Retina (tissue), 1 donor: ENCODE measurements around the gene CEACAM1.
"Not testable (repeated sequence)": the region's sequence is repeated elsewhere in the genome, so short reads cannot be mapped to it uniquely, and the experiment has no call there.

Source experiments
- DNase-seq: peaks from one replicate; pipeline ENCODE4 v3.0.0-alpha.2; 2016

Gene CEACAM1

DNA sequence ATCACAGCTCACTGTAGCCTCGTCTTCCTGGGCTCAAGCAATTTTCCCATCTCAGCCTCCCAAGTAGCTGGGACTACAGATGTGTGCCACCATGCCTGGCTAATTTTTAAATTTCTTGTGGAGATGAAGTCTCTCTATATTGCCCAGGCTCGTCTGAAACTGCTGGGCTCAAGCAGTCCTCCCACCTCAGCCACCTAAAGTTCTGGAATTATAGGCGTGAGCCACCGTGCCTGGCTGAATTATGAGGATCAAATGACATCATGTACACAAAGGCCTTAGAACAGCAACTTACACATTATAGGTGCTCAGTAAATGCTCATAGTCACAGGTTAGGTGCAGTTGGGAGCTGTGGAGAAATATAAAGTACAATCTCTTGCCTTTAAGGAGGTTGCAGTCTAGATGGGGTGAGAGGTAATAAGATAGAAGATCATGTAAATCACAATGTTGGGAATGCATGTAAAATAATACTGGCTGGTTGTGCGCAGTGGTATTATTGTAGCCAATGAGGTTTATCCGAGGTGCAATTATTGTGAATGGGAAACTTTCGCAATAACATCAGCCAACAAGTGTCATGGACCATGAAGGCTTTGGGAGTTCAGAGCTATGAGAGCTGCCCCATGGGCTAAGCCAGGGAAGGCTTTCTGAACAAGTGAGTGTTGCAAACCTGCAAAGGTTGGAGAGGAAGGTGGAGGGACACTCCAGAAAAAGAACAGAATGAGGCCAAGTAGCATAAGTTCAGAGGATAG lies 55.7 kb downstream of the CEACAM1 start:
- DNase-seq, result no peak

DNA sequence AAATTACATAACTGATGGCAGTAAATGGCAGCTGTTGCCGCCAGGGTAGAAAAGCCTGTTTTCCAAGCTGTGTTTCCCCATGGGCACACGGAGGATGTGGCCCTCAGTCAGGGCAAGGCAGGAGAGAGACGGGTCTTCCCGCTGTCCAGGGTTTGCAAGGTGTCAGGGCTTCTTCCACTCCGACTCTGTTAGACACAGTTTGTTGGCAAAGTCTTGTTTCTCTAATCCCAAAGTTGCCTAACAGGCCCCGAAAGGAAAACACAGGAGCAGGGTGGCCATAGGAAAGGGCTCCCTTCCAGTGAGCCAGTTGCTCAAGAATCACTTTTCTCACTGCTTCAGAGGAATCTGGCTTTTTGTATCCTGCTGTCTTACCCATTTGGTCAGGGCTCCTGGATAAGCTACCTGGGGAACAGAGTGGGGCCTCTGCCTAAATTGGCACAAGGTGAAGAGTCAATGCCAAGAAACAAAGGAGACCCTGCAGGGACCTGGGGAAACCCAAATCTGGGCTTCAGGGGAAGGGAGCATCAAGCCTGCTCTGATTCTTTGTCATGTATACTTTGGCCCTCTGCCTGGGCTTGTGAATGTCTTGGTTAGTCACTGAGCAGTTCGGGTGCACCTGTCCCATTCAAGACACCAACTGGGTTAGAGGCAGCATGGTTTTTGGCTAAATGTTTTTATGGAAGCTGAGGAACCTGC lies 56.6 kb downstream of the CEACAM1 start:
- DNase-seq, result no peak

DNA sequence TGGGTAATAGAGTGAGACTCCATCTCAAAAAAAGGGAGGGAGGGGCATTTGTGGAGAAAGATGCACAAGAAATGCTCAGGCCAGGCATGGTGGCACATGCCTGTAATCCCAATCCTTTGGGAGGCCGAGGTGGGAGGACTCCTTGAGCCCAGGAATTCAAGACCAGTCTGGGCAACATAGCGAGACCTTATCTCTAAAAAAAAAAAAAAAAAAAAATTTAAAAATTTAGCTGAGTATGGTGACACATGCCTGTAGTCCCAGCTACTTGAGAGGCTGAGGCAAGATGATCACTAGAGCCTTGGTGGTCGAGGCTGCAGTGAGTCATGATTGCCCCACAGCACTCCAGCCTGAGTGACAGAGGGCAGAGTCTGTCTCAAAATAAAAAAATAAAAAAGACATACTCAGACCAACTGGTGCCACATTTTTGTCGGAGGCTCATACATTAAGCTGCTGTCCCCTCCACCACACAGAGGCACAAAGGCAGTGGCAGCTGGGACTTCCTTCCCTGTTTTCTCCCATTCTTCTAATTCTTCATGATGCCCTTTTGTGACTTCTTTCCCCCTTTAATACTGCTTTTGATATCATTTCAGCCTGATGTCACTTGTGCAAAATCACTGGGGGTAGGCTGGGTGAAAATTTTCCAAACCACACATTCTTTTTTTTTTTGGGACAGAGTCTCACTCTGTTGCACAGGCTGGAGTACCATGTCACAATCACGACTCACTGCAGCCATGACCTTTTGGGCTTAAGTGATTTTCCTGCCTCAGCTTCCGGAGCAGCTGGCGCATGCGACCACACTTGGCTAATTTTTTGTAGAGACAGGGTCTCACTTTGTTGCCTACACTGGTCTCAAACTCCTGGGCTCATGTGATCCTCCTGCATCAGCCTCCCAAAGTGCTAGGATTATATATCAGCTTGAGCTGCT lies 58.7 kb downstream of the CEACAM1 start:
- DNase-seq, result no peak

DNA sequence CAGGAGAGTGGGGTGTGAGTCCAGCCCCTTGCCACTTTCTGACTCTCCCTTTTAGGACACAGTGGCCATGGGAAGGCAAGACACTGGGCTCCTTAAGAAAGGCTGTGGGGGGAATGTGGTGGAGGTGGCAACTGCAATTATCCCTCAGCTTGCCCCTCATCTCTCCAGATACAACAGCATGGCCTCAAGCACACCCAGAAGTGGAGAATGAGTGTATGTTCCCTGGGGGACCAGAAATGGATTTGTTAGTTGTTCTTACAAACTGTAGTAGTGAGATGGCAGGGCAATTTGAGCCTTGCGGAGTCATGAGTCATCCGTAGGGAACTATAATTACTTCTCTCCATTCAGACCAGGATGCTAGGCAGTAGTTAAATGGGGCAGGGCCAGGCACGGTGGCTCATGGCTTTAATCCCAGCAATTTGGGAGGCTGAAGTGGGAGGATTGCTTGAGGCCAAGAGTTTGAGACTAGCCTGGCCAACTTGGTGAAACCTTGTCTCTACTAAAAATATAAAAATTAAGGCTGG lies 59.9 kb downstream of the CEACAM1 start:
- no peak for DNase-seq

DNA sequence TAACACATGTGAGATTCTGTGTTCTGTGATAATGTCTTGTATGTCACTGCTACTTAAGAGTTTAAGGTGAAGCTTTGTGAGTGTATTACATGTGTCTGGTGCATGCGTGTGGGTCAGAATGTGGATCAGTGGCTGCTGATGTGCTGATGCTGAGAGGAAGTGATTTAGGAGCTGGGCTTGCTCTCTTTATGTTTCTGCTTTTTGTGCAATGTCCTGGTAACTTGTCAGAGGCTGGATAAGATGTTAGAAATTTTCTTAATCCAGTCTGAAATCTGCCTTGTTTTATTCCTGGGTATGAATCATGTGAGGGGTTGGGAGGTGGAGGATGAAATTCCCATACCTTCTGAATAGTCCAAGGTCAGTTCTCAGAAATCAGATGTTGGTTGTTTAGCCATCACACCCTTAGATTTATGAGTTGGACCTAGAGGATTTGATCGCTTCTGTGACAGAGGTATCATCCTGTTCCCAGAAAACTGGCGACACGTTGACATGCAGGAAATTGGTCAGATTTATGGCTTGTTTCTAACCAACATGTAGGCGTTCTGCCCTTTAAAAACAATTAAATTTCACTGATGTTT lies 61.0 kb downstream of the CEACAM1 start:
- no peak for DNase-seq

DNA sequence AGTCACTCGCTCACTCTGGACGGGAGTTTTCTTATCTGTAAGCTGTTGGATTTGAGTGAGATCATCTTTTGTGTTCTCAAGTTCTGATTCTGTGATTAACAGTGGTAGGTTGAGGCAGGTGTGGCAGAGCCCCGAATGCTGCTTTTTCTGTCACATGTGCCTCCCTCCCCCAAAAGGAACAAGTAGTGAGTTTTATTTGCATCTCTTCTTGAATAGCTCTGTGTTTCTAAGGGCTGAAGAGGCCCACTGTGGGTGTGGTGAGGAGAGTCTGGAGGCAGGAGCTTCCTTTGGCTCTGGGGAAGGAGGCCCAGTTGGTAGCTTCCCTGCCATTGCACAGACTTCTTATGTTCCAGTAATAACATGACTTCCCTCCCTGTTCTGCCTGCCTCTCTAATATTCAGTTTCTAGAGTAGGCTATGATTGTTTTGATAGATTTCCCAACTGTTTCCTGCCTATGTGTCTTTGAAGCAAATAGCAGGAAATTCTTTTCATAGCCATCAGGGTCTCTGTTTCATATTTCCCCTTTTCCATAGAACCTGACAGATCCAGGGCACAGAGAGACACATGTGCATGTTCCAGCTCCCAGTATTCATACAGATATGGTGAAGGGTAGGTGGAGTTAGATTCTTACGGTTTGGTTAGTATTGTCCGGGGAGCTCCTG lies 61.6 kb downstream of the CEACAM1 start:
- DNase-seq, result no peak

DNA sequence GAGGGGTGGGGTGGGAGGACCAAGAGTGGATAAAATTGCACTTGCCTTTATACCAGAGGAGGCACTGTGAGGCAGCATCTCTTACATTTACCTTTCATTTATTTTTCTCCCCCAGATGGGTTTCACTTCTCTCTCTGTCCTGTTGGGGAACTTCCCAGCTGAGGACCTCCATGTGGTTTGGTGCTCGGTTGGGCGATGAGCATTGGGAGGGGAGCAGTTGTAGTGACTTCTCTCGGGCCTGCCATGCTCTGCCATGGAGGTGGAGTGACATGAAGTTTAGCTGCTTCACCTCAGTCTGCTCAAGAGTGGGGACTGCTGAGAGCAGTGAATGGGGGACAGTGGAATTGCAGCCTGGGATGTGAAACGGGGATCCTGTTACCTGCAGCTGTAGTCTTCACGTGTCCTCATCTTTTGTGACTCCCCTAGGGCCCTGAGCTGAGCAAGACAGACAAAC lies 62.4 kb downstream of the CEACAM1 start:
- no peak for DNase-seq

DNA sequence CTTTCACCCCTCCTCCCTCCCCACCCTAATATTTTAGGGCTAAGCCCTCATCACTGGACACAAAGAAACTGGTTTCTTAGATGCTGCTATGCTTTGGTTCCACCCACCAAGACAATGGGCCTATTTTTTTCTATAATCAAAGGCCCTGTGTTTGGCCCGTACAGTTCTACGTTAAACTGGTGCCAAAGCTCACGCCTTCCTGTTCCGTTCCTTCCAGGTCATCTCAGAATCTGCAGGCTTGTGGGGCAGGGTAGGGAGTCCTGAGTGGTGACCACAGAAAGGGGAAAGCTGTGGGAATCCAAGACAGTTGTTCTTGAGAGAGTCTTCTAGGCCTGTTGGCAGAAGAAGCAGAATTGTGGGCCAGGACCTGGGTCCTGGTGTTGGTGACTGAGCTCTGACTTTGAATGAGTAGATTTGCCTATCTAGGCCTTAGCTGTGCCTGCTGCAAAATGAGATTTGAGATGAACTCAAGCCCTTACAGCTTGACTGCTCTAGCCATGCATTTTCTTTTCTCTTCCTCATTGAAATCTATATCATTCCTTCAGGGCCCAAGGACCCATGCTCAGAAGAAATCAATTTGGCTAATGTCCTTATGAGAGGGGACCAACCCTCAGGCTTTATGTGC lies 66.5 kb downstream of the CEACAM1 start:
- DNase-seq, result no peak

DNA sequence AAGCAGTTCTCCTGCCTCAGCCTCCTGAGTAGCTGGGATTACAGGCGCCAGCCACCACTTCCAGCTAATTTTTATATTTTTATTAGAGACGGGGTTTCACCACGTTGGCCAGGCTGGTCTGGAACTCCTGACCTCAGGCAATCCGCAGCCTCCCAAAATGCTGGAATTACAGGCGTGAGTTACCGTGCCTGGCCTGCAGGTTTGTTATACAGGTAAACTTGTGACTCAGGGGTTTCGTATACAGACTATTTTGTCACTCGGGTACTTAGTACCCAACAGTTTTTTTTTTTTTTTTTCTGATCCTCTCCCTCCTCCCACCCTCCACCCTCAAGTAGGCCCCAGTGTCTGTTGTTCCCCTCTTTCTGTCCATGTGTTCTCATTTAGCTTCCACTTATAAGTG lies 67.0 kb downstream of the CEACAM1 start:
- not testable (repeated sequence) for DNase-seq

DNA sequence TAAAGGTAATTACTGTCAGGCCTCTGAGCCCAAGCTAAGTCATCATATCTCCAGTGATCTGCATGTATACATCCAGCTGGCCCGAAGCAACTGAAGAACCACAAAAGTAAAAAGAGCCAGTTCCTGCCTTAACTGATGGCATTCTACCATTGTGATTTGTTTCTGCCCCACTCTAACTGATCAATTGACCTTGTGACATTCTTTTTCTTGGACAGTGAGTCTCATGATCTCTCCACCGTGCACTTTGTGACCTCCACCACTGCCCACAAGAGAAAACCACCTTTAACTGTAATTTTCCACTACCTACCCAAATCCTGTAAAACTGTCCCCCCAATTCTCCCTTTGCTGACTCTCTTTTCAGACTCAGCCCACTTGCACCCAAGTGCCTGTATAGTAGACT lies 68.4 kb downstream of the CEACAM1 start:
- DNase-seq, result no peak
